ENCODE results near the gene GNA15.

GNA15 gene

GRCh38 chr19:3100747-3101730, 34.8 kb upstream of the GNA15 start:
- no peak overlapping the region for H3K4me3 ChIP-seq (ENCODE audit: low read length)
- no peak for DNase-seq (ENCODE audit: low read depth)
- TF ChIP-seq, protein P1, sequence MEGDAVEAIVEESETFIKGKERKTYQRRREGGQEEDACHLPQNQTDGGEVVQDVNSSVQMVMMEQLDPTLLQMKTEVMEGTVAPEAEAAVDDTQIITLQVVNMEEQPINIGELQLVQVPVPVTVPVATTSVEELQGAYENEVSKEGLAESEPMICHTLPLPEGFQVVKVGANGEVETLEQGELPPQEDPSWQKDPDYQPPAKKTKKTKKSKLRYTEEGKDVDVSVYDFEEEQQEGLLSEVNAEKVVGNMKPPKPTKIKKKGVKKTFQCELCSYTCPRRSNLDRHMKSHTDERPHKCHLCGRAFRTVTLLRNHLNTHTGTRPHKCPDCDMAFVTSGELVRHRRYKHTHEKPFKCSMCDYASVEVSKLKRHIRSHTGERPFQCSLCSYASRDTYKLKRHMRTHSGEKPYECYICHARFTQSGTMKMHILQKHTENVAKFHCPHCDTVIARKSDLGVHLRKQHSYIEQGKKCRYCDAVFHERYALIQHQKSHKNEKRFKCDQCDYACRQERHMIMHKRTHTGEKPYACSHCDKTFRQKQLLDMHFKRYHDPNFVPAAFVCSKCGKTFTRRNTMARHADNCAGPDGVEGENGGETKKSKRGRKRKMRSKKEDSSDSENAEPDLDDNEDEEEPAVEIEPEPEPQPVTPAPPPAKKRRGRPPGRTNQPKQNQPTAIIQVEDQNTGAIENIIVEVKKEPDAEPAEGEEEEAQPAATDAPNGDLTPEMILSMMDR (IDR thresholded peaks at IDR 0.05; ENCODE audit: insufficient read depth, low read depth, low read length, missing control alignments): no peak

- no peak overlapping the region for H3K4me3 ChIP-seq (ENCODE audit: low read length)
- no peak for DNase-seq (ENCODE audit: low read depth)
- TF ChIP-seq, protein P1 (IDR thresholded peaks at IDR 0.05; ENCODE audit: insufficient read depth, low read depth, low read length, missing control alignments): no peak
These were observed 33.3 kb upstream of the GNA15 start for GRCh38 chr19:3102239-3103140.

DNA sequence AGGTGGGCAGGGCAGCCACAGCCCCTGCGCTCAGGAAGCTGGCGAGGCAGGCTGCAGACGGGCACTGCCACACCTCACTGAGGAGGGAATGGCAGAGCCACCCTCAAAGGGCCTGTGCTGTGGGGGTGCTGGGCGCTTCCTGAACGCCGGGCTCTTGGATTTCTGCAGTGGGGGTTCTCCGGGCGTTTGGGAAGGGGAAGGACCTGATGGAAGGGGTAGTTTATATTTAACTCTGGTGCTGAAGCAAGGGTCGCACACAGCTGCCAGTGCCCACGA, 31.2 kb upstream of the GNA15 start:
- TF ChIP-seq, protein P1 (IDR thresholded peaks at IDR 0.05; ENCODE audit: insufficient read depth, low read depth, low read length, missing control alignments): no peak
- DNase-seq (ENCODE audit: low read depth): no peak

DNA sequence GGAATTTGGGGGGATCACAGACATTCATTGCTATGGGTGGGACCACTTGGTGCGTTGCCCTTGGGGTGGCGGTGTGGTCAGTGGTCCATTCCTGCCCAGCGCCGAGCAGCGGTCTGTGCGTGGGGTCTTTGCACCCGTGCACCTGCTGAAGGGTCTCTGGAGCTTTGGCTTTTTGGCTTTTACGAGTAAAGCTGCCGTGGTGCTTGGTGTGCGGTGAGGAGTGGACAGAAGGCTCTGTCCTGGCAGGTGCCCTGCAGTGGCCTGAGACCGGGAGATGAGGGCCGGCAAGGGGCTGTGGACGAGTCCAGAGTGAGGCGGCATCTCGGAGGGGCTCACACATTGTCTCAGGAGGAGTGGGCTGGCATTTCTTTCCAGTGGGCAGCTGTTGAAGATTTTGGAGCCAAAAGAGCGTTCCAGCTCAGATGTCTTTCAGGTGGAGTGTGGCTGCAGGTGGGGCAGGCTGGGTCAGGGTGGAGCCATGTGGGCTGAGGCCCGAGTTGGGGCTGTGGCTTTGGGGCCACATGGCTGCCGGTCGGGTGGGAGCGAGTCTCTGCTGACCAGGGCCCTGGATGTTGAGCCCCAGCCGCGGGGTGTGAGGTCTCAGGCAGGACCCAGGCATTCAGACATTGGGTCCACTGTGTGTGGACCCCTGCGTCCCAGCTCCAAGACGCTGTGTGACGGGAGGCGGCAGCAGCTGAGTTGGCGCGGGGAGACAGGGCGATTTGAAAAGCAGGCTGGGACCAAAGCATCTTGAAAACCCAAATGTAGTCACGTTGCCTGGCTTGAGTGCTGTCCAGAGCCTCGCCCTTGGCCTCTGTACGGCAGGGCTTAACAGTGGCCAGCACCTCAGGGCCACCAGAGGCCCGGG, 30.0 kb upstream of the GNA15 start:
- no peak overlapping the region for H3K4me3 ChIP-seq (ENCODE audit: low read length)
- TF ChIP-seq, protein P1 (IDR thresholded peaks at IDR 0.05; ENCODE audit: insufficient read depth, low read depth, low read length, missing control alignments): no peak
- DNase-seq (ENCODE audit: low read depth): no peak

More for the DNA sequence above, 31.2 kb upstream of the GNA15 start:
- H3K4me3 ChIP-seq (ENCODE audit: low read length): no peak overlapping the region

DNA sequence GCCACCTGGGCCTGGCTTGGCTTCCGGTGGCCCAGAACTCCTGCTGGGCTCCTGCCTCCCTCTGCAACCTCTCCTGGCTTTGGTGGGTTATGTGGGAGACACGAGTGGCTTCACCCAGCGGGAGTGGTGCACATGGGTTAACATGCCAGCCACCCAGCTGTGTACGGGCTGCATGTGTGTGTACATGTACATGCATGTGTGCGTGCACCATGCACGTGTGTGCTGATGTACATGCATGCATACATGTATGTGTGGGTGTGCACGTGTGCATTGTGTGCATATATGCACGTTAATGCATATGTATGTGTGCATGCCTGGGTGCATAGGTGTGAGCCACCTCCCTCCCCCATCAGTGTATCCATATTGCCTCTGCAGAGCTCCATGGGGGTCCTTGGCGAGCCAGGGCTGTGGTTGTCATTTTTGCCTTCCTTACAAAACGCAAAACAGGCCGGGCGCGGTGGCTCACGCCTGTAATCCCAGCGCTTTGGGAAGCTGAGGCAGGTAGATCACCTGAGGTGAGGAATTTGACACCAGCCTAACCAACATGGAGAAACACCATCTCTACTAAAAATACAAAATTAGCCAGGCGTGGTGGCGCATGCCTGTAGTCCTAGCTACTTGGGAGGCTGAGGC, 29.2 kb upstream of the GNA15 start:
- no peak overlapping the region for H3K4me3 ChIP-seq (ENCODE audit: low read length)
- TF ChIP-seq, protein P1 (IDR thresholded peaks at IDR 0.05; ENCODE audit: insufficient read depth, low read depth, low read length, missing control alignments): no peak
- no peak for DNase-seq (ENCODE audit: low read depth)

DNA sequence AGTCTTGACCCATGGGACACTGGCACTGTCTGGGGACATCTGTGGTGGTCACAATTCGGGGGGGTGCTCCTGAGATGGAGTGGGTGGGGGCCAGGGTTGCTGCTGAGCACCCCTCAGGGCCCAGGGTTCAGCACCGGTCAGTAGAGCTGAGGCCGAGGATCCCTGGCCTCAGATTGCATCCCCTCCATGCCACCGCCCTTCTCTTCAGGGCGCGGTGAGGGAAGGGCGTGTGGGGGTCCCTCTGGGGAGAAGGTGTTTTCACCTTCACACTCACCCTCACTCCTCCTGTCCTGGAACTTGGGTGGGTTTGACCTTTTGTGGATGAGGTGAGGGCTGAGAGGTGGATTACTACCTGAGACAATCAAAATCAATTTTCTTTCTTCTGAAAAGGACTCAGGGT, 28.2 kb upstream of the GNA15 start:
- no peak for DNase-seq (ENCODE audit: low read depth)
- no peak overlapping the region for H3K4me3 ChIP-seq (ENCODE audit: low read length)
- TF ChIP-seq, protein P1 (IDR thresholded peaks at IDR 0.05; ENCODE audit: insufficient read depth, low read depth, low read length, missing control alignments): no peak

Measured in epithelial cell of esophagus (primary cell).